Stimulated activated memory B cell treated with anti-CD40 and anti-IgM and Interleukin-4, amounts not matched to agents 10 μg/mL and 1 μg/mL and 100 μg/mL, for 72 hours (primary cell): ENCODE measurements around the gene ANKRD44.

Experiments used
- ATAC-seq: fragments of 150-1000 bp; cut with Tn5 transposase; 2 replicates; pipeline ENCODE4 v1.10.0; 2021
- H3K27ac Mint-ChIP-seq: one replicate; pipeline ENCODE4 v1.8.0; 2022; ENCODE audit warnings: mild to moderate bottlenecking, mixed read lengths
- H3K27me3 Mint-ChIP-seq: one replicate; pipeline ENCODE4 v1.8.0; 2022; ENCODE audit warnings: mixed read lengths
- H3K36me3 Mint-ChIP-seq: one replicate; pipeline ENCODE4 v1.8.0; 2022; ENCODE audit warnings: mixed read lengths
- H3K4me1 Mint-ChIP-seq: one replicate; pipeline ENCODE4 v1.8.0; 2022; ENCODE audit warnings: mixed read lengths
- H3K4me3 Mint-ChIP-seq: one replicate; pipeline ENCODE4 v1.8.0; 2022; ENCODE audit warnings: mild to moderate bottlenecking, moderate library complexity, mixed read lengths
- H3K9me3 Mint-ChIP-seq: one replicate; pipeline ENCODE4 v1.8.0; 2022; ENCODE audit warnings: mixed read lengths

Gene ANKRD44

DNA sequence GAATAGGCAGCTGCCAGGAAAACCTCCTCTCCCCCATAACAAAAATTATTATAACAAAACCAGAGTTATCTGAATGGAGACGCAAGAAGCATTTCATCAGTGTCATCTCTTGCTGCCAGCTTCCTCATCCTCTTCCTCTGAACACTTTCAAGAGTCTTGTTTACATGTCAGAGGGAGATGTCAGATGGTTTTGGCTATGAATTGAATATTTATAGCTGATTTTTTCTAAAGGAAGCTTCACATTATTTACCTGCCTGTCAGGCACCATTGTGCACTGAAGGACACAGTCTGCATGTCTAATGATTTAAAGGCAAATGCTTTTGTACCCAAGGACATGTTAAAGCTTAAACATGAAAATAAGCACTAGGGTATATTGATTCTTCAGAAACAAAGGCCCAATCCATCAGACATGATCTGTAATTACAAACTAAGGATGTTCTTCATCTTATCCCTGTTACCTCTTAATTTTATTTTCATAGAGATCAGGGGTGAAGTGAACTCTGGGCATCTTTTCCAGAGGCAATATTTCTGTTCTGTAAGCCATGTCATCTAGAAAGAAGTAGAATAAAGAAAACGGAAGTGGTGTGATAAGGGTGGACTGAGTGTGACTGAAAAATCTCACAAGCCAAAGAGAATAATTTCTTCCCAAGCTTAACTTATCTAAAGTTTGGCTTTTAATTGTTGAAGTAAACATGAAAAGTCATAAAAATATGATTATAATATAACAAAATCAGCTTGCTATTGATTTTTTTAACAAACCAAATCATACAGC lies 168.7 kb downstream of the ANKRD44 start:
- Mint-ChIP-seq H3K4me3 (peak overlapping the region; percentile 56), H3K9me3 (no peaks in the 10 kb centered on the region), H3K4me1 (peaks cover 73% of the 10 kb centered on the region), H3K27ac (peak overlapping the region; percentile 99), H3K36me3 (peaks cover 20% of the 10 kb centered on the region), H3K27me3 (no peaks in the 10 kb centered on the region)
- ATAC-seq = peak; percentile 48

DNA sequence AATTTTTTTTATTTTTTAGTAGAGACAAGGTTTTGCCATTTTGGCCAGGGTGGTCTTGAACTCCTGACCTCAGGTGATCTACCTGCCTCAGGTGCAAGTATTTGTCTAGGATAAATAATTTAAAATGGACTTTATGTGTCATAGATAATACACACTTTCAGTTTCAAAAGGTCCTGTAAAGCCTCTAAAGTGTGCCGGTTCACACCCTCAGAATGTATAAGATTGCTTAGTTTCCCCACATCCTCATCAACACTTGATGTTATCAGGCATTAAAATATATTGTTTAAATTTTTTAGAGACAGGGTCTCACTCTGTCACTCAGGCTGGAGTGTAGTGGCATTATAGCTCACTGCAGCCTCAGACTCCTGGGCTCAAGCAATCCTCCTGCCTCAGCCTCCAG lies 170.5 kb downstream of the ANKRD44 start:
- peaks cover 79% of the 10 kb centered on the region for H3K4me1 Mint-ChIP-seq
- H3K36me3 Mint-ChIP-seq = peaks cover 39% of the 10 kb centered on the region
- H3K27me3 Mint-ChIP-seq = no peaks in the 10 kb centered on the region
- ATAC-seq = no peak
- H3K4me3 Mint-ChIP-seq = no peak overlapping the region
- peak overlapping the region; percentile 99 for H3K27ac Mint-ChIP-seq
- H3K9me3 Mint-ChIP-seq = no peaks in the 10 kb centered on the region

DNA sequence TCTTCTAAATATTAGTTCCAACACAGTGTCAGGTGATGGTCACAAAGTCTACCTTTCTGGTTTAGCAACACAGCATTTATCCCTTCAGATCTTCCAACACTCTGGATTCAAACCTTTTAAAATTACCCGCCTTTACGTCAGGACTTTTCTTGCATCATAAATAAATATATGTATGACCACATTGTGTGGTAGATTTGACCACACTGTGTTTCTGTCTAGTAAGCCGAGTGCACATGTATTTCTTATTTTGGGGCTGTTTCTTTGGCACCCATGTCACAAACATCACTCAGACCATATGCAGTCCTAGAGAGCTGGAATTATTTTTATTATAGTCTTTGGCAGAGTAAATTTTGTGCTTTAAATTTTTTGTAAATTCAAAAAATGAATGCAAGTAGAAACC lies 172.1 kb downstream of the ANKRD44 start:
- Mint-ChIP-seq H3K9me3 (no peaks in the 10 kb centered on the region), H3K27ac (peak overlapping the region; percentile 99), H3K4me3 (peak overlapping the region; percentile 18), H3K36me3 (peaks cover 39% of the 10 kb centered on the region), H3K27me3 (no peaks in the 10 kb centered on the region), H3K4me1 (peaks cover 80% of the 10 kb centered on the region)
- no peak for ATAC-seq

DNA sequence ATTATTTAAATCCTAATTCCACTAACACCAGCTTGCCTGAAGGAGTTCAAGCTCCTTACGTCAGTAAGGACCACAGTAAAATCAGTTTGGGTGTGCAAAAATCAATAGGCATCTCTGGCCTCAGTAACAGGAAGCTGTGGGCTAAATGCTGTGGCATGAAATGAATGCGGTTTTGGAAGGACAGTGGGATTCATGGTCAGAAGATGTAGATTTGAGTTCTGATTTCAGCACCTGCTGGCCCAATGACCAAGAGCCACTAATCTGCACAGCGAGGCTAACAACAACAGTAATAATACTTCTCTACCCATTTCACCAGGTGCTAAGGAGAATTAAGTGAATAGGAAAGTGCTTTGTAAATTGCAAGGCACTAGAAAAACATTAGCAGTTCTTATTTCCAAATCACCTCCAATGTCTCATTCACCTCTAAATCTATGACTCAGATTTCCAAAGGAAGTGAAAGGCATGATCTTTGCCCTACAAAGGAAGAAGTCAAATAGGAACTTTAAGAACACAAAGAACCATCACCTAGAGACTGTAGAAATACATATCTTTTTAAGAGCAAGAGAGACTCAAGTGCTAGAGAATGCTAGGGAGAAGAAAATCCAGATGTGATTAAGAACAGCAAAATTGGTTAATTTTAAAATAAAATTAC lies 172.6 kb downstream of the ANKRD44 start:
- peak overlapping the region; percentile 39 for H3K4me3 Mint-ChIP-seq
- ATAC-seq = peak; percentile 69

DNA sequence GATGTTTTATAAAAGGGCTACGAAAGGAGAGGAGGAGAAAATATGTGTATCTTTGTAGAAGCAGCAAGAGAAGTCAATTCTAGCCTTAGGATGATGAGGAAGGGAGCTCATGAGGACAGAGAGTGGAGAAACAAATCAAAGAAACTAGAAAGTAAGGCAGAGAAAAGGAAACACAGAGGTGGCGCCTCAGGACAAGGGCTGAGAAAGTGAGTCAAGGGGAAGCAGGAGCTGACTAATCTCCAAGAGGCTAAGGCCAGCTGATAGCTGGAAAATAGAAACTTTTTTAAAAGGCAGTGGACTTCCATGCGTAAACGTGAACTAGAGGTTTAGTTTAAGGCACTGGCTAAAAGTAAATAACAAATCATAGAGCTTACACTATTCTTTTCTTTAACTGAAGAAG lies 173.3 kb downstream of the ANKRD44 start:
- peaks cover 47% of the 10 kb centered on the region for H3K36me3 Mint-ChIP-seq
- no peak for ATAC-seq
- peak overlapping the region; percentile 21 for H3K4me3 Mint-ChIP-seq
- H3K27ac Mint-ChIP-seq = peak overlapping the region; percentile 99
- no peaks in the 10 kb centered on the region for H3K9me3 Mint-ChIP-seq
- H3K27me3 Mint-ChIP-seq = no peaks in the 10 kb centered on the region
- peaks cover 91% of the 10 kb centered on the region for H3K4me1 Mint-ChIP-seq

More for the DNA sequence above, 172.6 kb downstream of the ANKRD44 start:
- Mint-ChIP-seq H3K36me3 (peaks cover 45% of the 10 kb centered on the region), H3K27me3 (no peaks in the 10 kb centered on the region), H3K4me1 (peaks cover 85% of the 10 kb centered on the region), H3K27ac (peak overlapping the region; percentile 99), H3K9me3 (no peaks in the 10 kb centered on the region)

DNA sequence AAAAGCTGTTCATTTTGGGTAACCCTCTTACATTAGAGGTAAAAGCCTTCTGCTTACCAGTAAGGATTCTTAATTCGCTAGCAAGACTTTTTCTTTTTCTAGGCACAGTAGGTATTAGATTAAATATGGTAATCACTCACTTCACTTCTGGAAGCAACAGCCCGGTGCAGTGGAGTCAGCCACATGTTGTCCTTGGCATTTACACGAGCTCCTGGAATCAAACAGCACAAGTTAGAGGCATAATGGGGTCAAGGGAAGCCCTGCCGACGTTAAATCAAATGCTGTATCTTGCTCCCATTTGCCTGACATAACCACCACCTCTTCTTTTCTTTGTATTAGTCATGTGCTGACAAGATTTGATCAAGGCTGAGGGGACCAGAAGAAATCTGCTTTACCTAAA lies 174.1 kb downstream of the ANKRD44 start:
- Mint-ChIP-seq H3K4me1 (peaks cover 91% of the 10 kb centered on the region), H3K9me3 (no peaks in the 10 kb centered on the region), H3K27me3 (no peaks in the 10 kb centered on the region), H3K27ac (peak overlapping the region; percentile 99), H3K36me3 (peaks cover 42% of the 10 kb centered on the region), H3K4me3 (no peak overlapping the region)
- ATAC-seq = no peak

DNA sequence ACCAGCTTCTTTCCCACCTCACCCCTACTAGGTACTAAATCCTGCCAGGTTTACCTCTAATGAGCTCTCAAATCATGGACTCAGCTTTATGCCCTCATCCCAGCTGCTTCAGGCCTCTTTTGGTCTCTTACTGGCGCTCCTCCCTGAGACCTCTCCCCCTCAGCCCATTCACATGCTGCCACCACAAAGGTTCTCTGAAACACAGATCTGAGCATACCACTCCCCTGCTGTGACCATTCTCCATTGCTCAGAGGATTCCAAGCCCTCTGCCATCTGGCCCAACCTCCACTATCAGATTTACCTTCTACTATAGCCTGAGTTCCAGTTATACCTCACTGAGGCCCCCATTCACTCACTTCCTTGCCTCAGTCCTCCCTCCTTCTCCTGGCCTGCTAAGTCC lies 174.8 kb downstream of the ANKRD44 start:
- Mint-ChIP-seq H3K4me1 (peaks cover 93% of the 10 kb centered on the region), H3K9me3 (no peaks in the 10 kb centered on the region), H3K36me3 (peaks cover 42% of the 10 kb centered on the region), H3K27me3 (no peaks in the 10 kb centered on the region), H3K27ac (peak overlapping the region; percentile 99), H3K4me3 (no peak overlapping the region)
- no peak for ATAC-seq

DNA sequence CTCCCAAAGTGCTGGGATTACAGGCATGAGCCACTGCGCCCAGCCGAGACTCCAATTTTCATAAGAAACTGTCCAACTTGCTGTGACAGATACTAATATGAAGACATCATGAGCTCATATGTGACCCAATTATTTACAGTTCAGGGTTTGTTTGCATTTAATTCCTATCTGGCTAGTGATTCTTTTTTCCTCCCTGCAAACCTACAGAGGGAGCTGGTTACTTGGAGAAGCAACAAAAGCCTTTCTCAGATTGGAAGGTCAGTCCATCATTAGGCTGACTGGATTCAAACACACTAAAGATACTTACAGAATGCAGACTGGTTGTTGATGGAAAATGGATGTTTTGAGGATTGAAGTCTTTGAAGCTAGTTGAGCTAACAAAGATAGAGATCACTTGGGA lies 176.4 kb downstream of the ANKRD44 start:
- no peak for ATAC-seq
- Mint-ChIP-seq H3K9me3 (no peaks in the 10 kb centered on the region), H3K27me3 (no peaks in the 10 kb centered on the region), H3K4me1 (peaks cover 94% of the 10 kb centered on the region), H3K36me3 (peaks cover 40% of the 10 kb centered on the region), H3K4me3 (no peak overlapping the region), H3K27ac (peak overlapping the region; percentile 99)

DNA sequence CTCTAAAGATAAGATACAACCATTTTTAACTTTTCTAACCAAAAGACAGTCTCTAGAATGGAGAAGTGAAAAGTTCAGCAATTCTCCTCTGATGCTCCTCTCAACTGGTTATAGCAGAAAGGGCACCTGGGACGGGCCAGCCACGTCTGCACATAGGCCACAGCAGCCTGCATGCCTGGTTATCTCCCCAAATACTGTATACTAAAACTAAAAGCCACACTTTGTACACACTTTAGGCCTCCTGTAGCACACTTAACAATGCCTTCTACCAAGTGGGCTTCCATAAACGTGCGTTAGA lies 179.1 kb downstream of the ANKRD44 start:
- no peaks in the 10 kb centered on the region for H3K27me3 Mint-ChIP-seq
- H3K27ac Mint-ChIP-seq = peak overlapping the region; percentile 99
- H3K36me3 Mint-ChIP-seq = peaks cover 48% of the 10 kb centered on the region
- ATAC-seq = peak; percentile 96
- peak overlapping the region; percentile 76 for H3K4me3 Mint-ChIP-seq
- no peaks in the 10 kb centered on the region for H3K9me3 Mint-ChIP-seq
- H3K4me1 Mint-ChIP-seq = peaks cover 85% of the 10 kb centered on the region

DNA sequence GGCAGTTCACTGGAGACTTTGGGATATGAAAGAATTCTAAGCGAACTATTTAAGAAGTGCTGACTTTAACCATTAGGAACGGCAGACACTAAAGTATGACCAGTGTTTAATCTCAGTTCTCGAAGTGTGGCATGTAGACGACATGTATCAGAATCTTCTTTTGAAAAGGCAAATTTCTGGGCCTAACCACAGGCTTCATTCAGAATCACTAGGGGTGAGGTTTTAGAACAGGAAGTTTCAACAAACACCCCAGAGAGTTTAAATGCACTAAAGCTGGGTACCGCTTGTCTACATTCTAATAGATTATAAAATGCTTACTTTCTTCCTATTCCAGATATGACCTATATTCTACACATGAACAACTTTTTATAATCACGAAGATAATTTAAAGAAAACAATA lies 180.3 kb downstream of the ANKRD44 start:
- peaks cover 77% of the 10 kb centered on the region for H3K4me1 Mint-ChIP-seq
- no peaks in the 10 kb centered on the region for H3K9me3 Mint-ChIP-seq
- peaks cover 48% of the 10 kb centered on the region for H3K36me3 Mint-ChIP-seq
- H3K4me3 Mint-ChIP-seq = peak overlapping the region; percentile 76
- ATAC-seq = peak; percentile 88
- peak overlapping the region; percentile 99 for H3K27ac Mint-ChIP-seq
- H3K27me3 Mint-ChIP-seq = no peaks in the 10 kb centered on the region

DNA sequence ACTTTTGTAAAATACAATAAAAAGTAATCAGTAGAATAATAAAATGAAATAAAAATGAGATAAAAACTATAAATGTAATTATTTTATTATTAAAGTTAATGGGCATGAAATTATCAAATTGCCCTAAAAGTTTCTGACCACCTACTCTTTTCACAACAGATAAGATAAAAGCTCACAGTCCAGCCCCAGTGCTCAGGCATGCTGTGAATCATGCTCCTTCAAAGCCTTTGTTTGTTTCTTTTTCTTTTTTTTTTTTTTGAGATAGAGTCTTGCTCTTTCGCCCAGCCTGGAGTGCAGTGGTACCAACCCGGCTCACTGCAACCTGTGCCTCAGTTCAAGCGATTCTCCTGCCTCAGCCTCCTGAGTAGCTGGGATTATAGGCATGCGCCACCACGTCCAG lies 181.7 kb downstream of the ANKRD44 start:
- Mint-ChIP-seq H3K4me1 (peaks cover 67% of the 10 kb centered on the region), H3K27me3 (no peaks in the 10 kb centered on the region), H3K36me3 (peaks cover 43% of the 10 kb centered on the region), H3K9me3 (no peaks in the 10 kb centered on the region), H3K4me3 (peak overlapping the region; percentile 26), H3K27ac (peak overlapping the region; percentile 99)
- no peak for ATAC-seq

DNA sequence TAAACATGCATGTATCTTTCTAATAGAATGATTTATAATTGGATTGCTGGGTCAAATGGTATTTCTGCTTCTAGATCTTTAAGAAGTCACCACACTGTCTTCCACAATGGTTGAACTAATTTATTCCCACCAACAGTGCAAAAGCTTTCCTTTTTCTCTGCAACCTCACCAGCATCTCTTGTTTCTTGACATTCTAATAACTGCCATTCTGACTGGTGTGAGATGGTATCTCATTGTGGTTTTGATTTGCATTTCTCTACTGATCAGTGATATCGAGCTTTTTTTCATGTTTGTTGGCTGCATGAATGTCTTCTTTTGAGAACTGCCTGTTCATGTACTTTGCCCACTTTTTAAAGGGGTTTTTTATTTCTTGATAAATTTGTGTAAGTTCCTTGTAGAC lies 182.5 kb downstream of the ANKRD44 start:
- no peak for ATAC-seq
- peaks cover 61% of the 10 kb centered on the region for H3K4me1 Mint-ChIP-seq
- H3K36me3 Mint-ChIP-seq = peaks cover 37% of the 10 kb centered on the region
- H3K27me3 Mint-ChIP-seq = no peaks in the 10 kb centered on the region
- H3K4me3 Mint-ChIP-seq = no peak overlapping the region
- H3K9me3 Mint-ChIP-seq = no peaks in the 10 kb centered on the region
- peak overlapping the region; percentile 17 for H3K27ac Mint-ChIP-seq

DNA sequence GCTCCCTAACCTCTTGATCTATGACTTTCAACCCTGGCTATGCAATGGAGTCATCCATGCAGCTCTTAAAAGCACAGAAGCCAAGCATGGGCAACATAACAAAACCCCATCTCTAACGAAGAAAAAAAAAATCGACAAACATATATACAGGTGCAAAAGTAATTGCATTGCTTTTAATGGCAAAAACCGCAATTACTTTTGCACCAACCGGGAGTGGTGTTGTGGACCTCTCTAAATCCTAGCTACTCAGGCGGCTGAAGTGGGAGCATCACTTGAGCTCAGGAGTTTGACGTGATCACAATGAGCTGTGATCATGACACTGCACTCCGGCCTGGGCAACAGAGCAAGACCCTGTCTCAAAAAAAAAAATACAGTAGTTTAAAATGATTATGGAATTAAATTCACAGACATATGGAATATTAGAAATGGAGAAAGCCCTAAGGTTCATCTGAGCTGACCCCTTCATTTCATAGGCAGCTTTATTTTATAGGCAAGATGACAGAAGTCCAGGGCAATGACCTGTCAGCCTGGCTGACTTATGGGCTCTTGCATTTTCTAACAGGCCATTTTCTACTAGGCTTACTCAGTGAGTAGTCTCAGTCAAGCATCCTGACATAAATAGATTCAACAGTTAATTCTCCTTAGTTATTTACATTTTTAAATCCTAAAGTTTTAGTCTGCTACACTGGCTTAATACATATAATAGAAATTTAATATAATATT lies 183.8 kb downstream of the ANKRD44 start:
- no peak overlapping the region for H3K4me3 Mint-ChIP-seq
- no peak overlapping the region for H3K27ac Mint-ChIP-seq
- peaks cover 36% of the 10 kb centered on the region for H3K36me3 Mint-ChIP-seq
- ATAC-seq = no peak
- peaks cover 49% of the 10 kb centered on the region for H3K4me1 Mint-ChIP-seq
- H3K27me3 Mint-ChIP-seq = no peaks in the 10 kb centered on the region
- H3K9me3 Mint-ChIP-seq = no peaks in the 10 kb centered on the region

DNA sequence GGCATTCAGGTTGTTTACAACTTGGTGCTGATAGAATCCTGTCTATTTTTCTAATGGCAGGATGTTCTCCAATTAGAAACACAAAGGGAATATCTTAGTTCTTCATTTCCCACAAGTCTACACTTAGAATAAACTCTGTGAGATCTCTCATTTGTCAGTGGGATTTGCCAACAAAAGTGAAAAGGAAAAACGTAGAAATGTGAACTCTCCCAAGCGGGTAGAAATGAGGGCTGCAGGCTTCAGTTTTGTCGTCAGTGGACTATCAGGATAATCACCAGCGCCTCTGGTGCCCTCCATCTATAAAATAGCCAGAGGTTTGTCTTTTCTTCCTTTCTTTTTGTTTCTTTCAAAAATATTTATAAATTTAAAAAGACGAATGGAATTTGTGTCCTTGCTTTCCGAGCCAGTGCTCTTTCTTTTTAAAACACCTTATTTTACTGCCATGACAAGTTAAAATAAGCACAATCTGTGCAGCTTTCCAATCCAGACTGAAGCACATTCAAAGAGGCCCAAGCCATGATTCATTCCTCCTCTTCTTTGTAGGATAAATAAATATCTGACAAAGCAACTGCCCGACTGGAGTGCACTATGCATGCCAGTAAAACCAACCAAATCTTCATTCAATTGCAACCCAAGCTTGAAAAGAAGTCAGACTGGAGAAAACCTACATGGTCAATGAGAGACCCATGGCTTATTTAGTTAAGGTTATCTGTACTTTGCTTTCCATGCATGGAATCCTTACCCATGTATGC lies 185.8 kb downstream of the ANKRD44 start:
- H3K27ac Mint-ChIP-seq = peak overlapping the region; percentile 35
- no peak for ATAC-seq
- no peaks in the 10 kb centered on the region for H3K27me3 Mint-ChIP-seq
- H3K9me3 Mint-ChIP-seq = no peaks in the 10 kb centered on the region
- no peak overlapping the region for H3K4me3 Mint-ChIP-seq
- H3K36me3 Mint-ChIP-seq = peaks cover 53% of the 10 kb centered on the region
- peaks cover 44% of the 10 kb centered on the region for H3K4me1 Mint-ChIP-seq

DNA sequence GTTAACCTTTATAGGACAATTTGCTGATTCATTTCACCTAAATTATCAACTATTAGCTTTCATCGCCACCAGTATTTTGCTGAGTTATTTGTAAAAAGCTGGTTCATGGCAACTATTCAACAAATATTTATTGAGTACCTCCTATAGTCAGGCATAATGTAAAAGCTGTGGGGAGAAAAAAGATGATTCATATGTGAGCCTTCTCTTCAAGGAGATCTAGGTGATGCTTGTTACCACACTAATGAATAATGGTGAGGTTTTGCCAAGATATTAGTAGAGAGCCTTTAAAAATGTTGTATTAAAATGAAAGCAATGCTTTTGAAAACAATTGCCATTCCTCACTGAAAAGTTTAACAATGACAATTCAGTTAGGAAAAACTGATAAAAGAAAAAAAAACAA lies 187.8 kb downstream of the ANKRD44 start:
- Mint-ChIP-seq H3K4me1 (peaks cover 29% of the 10 kb centered on the region), H3K9me3 (no peaks in the 10 kb centered on the region)

More for the DNA sequence above, 187.8 kb downstream of the ANKRD44 start:
- H3K27ac Mint-ChIP-seq = no peak overlapping the region
- no peak overlapping the region for H3K4me3 Mint-ChIP-seq
- peaks cover 59% of the 10 kb centered on the region for H3K36me3 Mint-ChIP-seq
- ATAC-seq = no peak
- H3K27me3 Mint-ChIP-seq = no peaks in the 10 kb centered on the region
